GM20000 (cell line): ENCODE data around the gene TMEM120A.
"Not testable (repeated sequence)": the region's sequence is repeated elsewhere in the genome, so short reads cannot be mapped to it uniquely, and the experiment has no call there.

Source experiments
- DNase-seq: peaks from one replicate; pipeline ENCODE4 v3.0.0; 2012; ENCODE audit warnings: low spot score
- CTCF ChIP-seq: IDR thresholded peaks from 2 replicates; pipeline ENCODE4 v1.5.1; 2012; ENCODE audit warnings: mild to moderate bottlenecking, control low read depth; ENCODE audit errors: extremely low read depth, missing control alignments

Gene TMEM120A

GRCh38 chr7:75994388-75995051 lies at the start of gene TMEM120A:
TSS of gene TMEM120A (minus strand) at chr7:75994595. CDS start at chr7:75994570, 25 bp downstream.
- no peak for TF ChIP-seq CTCF
- peak; percentile 100 for DNase-seq

DNA sequence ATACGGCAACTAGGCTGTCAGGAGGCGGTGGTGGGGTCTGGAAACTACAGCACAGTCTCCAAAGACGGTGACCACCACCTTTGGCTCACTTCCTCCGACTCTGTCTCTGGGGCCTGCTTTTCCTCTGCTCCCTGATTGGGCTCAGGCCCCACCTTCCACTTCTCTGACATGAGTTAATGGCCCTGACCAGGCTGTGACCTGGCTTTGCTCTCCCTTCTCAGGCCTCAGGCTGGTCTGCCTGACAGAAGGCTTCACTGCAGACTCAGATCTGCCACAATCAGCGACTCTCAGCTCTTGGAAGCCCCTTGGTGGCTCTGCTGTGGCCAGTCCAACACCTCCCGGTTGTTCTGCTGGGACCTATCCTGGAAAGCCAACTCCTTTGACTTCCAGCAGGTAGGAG lies 45.7 kb upstream of the TMEM120A start:
- no peak for TF ChIP-seq CTCF
- no peak for DNase-seq

DNA sequence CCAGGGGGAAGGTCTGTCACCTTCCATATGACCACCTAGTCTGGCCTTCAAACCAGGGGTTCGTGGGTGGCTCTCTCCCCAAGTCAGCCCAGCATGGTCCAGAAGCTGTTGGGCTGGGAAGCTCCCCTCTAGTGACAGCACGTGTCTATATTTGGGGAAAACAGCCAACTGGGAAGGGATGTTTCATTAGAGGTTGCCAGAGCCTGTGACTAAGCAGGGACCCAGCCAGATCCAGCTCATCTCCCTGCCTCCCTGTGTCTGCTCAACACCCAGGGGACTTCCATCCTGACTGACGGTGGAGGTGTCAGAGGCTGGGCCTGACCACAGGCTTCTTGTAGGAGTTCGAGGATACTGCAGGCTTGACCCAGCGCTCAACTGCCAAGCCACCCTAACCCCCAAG lies 42.9 kb upstream of the TMEM120A start:
- no peak for TF ChIP-seq CTCF
- no peak for DNase-seq

GRCh38 chr7:76031964-76032363 lies 37.6 kb upstream of the TMEM120A start:
- no peak for TF ChIP-seq CTCF
- no peak for DNase-seq

DNA sequence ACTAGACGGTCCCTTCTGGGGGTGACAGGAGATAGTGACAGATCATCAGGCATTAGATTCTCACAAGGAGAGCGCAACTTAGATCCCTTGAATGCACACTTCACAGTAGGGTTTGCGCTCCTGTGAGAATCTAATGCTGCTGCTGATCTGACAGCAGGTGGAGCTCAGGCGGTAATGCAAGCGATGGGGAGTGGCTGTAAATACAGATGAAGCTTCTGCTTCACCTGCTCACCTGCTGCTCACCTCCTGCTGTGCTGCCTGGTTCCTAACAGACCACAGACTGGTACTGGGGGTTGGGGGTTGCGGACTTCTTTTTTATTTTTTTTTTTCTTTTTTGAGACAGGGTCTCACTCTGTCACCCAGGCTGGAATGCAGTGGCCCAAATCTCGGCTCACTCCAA lies 35.3 kb upstream of the TMEM120A start:
- not testable (repeated sequence) for DNase-seq

GRCh38 chr7:76023002-76023401 lies 28.6 kb upstream of the TMEM120A start:
- no peak for TF ChIP-seq CTCF
- DNase-seq: no peak

GRCh38 chr7:76022026-76022780 lies 27.8 kb upstream of the TMEM120A start:
- TF ChIP-seq CTCF: no peak
- DNase-seq: no peak
